Kidney tubule cell (primary cell): ENCODE data around the gene TMEM86A.
"Not testable (repeated sequence)": the region's sequence is repeated elsewhere in the genome, so short reads cannot be mapped to it uniquely, and the experiment has no call there.

ENCODE experiments used
- DNase-seq: peaks from one replicate; pipeline ENCODE4 v3.0.0-alpha.2; 2018; ENCODE audit warnings: low spot score

Gene TMEM86A, protein sequence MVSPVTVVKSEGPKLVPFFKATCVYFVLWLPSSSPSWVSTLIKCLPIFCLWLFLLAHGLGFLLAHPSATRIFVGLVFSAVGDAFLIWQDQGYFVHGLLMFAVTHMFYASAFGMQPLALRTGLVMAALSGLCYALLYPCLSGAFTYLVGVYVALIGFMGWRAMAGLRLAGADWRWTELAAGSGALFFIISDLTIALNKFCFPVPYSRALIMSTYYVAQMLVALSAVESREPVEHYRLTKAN

DNA sequence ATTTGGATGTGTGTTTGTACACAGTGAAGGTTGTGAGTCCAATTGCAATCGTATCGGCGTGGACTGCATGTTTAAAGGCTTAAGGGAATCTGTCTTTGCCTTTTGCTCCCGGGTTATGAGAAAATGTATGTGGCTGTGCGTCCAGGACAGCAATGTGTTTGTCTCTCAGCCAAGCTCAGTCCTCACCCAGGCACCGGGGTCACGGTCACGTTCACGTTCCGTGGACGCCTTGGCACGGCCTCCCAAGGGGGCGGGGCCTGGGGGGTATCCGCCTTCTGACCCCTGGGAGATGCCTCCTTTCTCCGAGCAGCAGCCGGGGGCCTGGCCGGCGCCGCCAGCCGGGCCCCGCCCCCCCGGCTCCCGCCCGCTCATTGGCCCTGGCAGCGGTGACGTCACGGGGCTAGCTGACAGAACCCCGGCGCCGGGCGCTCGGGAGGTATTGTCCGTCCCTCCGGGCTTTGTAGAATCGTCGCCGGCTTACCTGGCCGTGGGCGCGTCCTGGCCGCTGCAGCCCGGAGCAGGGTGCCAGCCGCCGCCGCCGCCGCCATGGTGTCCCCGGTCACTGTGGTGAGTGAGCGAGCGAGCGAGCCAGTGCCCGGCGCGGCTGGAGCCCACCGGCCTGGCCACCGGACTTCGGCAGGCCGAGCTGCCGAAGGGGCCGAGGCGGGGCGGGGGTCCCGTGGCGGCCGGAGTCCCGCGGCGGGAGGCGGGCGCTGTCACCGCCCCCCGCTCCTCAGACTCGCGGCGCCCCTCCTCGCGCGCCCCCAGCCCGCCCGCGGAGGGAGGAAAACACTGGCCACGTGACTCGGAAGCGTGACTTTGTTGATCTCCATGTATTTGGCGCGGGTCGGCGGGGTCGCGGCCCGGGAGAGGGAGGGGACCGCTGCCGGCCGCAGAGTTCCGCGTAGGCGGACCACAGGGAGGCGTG, at the start of gene TMEM86A:
Gene TMEM86A, plus strand, starts transcription at position 439 of the 928 bp plus-strand sequence. Its CDS starts 108 bp downstream, at position 547.
- peak; percentile 86 for DNase-seq

- DNase-seq, result no peak
These were observed 48.2 kb upstream of the TMEM86A start for GRCh38 chr11:18650353-18650752.

DNA sequence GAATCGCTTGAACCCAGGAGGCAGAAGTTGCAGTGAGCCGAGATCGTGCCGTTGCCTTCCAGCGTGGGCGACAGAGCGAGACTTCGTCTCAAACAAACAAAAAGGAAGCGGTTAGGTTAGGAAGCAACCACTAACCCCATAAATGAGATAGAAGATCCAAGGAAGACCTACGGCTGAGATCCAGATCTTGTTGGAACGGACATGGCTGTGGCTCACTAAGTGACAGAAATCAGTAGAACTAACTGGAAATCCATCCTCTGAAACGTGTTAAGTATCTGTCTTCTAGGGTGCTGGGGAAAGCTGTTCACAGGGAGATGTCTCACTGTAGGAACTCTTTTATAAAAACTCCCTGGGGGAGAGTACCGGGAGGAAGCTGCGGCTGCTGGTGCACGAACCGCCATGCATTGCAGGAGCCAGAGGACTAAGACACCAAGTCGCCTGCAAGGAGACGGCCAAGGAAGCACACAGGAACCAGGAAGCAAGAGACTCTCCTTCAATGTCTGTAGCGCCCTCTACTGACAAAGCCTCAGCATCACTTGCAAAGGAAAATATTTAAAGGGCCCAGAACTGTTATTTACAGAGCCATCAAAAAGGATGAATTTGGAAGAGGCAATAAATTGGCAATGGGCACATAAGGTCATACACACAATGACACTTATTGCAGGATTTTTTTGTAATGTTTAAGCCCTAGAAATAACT, 47.6 kb upstream of the TMEM86A start:
- DNase-seq, result peak; percentile 69

- DNase-seq, result no peak
These were observed 40.9 kb upstream of the TMEM86A start for GRCh38 chr11:18657673-18658072.

- DNase-seq, result not testable (repeated sequence)
These were observed 33.2 kb upstream of the TMEM86A start for GRCh38 chr11:18665353-18665872.

DNA sequence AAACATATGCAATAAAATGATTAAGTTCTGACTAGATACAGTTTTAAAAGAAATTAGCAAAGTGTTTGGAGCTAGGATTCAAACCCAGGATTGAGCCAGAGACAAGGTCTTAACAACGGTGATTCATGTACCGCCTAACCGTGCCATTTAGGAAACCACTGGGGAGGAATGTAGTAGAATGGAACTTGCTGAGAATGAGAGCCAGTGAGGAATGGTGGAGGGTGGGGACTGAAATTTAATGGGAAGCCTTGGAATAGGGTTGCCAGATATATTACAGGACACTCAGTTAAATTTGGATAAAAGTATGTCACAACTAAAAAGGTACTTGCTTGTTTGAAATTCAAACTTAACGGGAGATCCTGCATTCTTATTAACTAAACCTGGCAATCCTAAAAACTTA, 30.4 kb upstream of the TMEM86A start:
- DNase-seq, result peak; percentile 22

GRCh38 chr11:18669219-18669596, 29.4 kb upstream of the TMEM86A start:
- peak; percentile 53 for DNase-seq

DNA sequence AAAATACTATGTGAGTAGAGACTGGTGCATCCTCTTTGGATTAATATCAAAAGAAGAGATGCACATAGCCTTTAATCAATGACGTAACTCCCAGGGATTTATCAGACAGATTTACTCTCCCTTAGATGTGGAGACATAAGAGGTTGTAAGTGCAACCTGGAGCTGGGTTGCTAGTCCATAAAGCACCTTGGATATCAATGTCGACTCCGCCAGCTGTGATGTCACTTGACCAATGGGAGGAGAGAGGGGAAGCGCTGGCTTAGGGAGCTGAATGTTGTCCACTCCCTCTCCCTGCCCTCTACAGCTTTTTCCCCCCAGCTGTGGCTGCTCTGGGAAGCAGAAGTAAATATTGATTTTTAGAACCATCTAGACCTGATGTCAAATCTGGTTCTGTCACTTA, 28.9 kb upstream of the TMEM86A start:
- no peak for DNase-seq

- no peak for DNase-seq
These were observed 27.3 kb upstream of the TMEM86A start for GRCh38 chr11:18671246-18671645.

DNA sequence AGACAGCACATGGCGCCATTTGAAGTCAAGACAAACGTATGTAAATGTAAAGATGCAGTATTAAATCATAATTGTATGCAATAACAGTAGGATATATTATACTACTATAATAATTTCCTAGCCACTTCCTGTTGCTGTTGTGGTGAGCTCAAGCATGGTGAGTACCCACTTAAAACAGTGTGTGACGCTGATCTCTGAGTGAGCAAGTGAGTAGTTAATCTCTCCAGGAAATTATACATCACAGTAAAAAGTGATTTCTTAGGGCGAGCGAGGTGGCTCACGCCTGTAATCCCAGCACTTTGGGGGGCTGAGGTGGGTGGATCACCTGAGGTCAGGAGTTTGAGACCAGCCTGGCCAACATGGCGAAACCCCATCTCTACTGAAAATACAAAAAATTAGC, 26.4 kb upstream of the TMEM86A start:
- not testable (repeated sequence) for DNase-seq

- peak; percentile 26 for DNase-seq
These were observed 21.8 kb upstream of the TMEM86A start for GRCh38 chr11:18676803-18677202.

DNA sequence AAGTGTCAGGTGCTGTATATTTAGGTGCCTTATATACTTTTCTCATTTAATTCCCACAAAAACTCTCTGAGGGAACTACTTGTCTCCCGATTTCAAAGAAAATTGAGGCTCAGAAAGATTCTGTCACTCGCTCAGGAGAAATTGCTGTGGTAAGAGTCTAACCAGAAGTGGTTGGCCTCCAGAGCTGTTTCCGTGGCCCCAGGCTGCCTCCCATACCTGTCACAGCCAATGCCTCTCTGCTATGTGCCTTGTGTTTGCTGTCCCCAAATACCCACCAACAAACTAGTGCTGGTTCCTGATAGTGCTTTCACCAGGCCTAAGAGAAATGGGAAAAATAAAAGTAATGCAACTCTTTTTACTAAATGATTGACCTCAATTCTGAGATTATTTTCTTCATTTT, 21.0 kb upstream of the TMEM86A start:
- peak; percentile 51 for DNase-seq

- peak; percentile 64 for DNase-seq
These were observed 16.6 kb upstream of the TMEM86A start for GRCh38 chr11:18681949-18682348.

- DNase-seq, result no peak
These were observed 16.1 kb upstream of the TMEM86A start for GRCh38 chr11:18682466-18682865.

DNA sequence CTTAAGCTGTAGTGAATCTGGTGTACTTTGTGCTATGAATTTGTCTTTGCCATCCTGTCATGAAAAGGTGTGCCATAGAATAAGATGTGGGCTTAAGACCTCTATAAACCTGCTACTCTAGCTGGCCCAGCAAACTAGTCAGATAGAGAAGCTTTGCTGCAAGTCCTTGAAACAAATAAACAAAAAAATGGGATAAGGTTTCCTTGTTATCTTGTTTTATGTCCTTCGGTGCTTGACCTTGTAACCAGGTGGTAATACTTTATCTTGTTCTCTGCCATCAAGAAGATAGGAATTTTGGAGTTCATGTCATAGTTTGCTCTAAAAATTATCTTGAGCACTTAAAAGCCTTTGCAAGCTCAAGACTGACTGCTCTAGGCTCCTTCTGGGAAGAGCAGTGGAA, 14.3 kb upstream of the TMEM86A start:
- DNase-seq, result no peak

GRCh38 chr11:18691467-18692140, 7.0 kb upstream of the TMEM86A start:
- not testable (repeated sequence) for DNase-seq

GRCh38 chr11:18692941-18693760, 5.4 kb upstream of the TMEM86A start:
- DNase-seq, result no peak

DNA sequence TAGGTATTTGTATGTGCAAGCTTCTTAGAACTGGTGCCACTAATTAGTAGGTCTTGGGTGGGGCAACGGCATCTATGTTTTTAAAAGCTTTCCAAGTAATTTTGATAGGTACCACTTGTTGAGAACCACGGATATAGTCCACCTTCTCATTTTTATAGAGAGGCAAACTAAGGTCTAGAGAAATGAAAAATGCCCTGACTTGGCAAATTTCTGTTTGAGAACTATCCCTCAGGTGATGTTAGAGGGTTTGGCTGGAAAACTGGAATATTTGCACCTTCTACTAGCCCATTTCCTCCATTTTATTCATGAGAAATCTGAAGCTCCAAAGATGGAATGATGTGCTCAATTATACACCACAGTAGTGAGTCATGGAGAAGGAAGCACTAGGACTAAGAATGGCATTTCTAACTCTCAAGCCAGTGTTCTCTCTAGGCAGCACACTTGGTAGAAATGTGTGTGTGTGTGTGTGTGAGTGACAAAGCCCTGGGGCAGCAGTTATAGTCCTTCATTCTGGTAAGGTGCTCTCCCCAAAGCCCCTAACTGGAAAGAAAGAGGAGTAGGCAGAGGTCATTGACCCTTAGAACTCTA, 1.8 kb upstream of the TMEM86A start:
- peak; percentile 77 for DNase-seq

DNA sequence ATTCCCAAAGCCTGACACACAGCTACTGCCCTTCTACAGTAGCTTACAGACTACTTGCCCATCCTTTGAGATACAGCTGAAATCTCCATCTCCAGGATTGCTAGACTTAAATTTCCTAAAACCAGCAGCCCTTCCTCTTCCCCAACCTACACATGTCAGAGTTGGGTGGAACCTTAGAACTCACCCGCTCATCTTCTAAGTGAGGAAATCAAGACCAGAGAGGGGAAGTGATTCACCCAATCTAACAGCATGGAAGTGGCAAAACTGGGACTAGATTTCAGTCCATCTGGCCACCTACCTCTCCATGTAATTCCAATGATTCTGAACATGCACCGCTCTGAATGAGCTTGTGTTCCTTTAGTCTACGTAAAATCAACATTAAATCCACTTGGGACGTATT, 1.0 kb upstream of the TMEM86A start:
- DNase-seq, result no peak

GRCh38 chr11:18699269-18699596, 654 bp downstream of the TMEM86A start:
- DNase-seq, result no peak

- DNase-seq, result no peak
These were observed 1.3 kb downstream of the TMEM86A start for GRCh38 chr11:18699848-18700261.
